Stomach smooth muscle (tissue), 2 donors: Measurements from ENCODE around the gene PDE1C.

Source experiments
- H3K27ac ChIP-seq: one replicate; pipeline ENCODE4 v1.7.0; 2013; ENCODE audit warnings: mild to moderate bottlenecking, low read length, inconsistent platforms
- H3K27me3 ChIP-seq, 2 donors: one replicate each; pipeline ENCODE4 v1.7.0; 2013; ENCODE audit warnings: low read length in 2 of 2; ENCODE audit not compliant: insufficient read depth in 2 of 2, control insufficient read depth in 1 of 2
- H3K36me3 ChIP-seq, 2 donors: one replicate each; pipeline ENCODE4 v1.7.0; 2013; ENCODE audit warnings: low read length in 2 of 2; ENCODE audit not compliant: control insufficient read depth in 2 of 2, insufficient read depth in 2 of 2
- H3K4me1 ChIP-seq: one replicate; pipeline ENCODE4 v1.7.0; 2013; ENCODE audit warnings: low read length; ENCODE audit not compliant: control insufficient read depth, insufficient read depth
- H3K4me3 ChIP-seq, 2 donors: one replicate each; pipeline ENCODE4 v1.7.0; 2013; ENCODE audit warnings: low read length in 2 of 2
- H3K9ac ChIP-seq, 2 donors: one replicate each; pipeline ENCODE4 v1.7.0; 2013; ENCODE audit warnings: low read length in 2 of 2, mild to moderate bottlenecking in 1 of 2
- H3K9me3 ChIP-seq, 2 donors: one replicate each; pipeline ENCODE4 v1.7.0; 2013; ENCODE audit warnings: low read length in 2 of 2; ENCODE audit not compliant: control insufficient read depth in 2 of 2
- donor health status: healthy.
- donor health status: Pancreatic carcinoma.

The PDE1C gene

DNA sequence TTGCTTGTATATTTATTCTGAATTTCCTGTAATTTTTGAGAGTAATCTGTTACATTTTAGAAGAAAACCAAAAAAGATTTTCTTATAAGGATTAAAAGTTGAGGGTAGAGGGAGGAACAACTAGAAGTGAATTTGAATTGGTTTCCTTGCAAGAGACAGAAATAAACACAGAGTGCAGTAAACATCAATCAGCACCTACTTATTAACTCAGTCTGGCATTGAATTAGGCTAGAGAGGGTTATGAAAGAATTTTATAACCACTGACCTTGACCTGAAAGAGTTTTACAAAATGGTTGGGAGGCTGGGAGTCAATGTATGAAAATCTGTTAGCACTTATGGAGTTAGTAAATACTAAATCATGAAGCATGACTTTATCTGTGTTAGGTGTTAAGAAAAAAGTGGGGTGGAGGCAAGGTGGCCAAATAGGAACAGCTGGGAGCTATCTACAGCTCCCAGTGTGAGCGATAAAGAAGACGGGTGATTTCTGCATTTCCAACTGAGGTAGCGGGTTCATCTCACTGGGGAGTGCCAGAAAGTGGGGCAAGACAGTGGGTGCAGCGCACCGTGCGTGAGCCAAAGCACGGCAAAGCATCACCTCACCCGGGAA, 106.5 kb downstream of the PDE1C start:
- Histone ChIP-seq H3K27me3 (no peaks in the 10 kb centered on the region), H3K4me3 (no peak overlapping the region), H3K9me3 (no peaks in the 10 kb centered on the region), H3K27ac (no peak overlapping the region), H3K4me1 (peaks cover 4% of the 10 kb centered on the region), H3K36me3 (no peaks in the 10 kb centered on the region), H3K9ac (no peak overlapping the region)

- H3K4me1 ChIP-seq: peaks cover 4% of the 10 kb centered on the region
- no peak overlapping the region for H3K27ac ChIP-seq
- no peak overlapping the region for H3K4me3 ChIP-seq
- no peak overlapping the region for H3K9ac ChIP-seq
- H3K36me3 ChIP-seq: no peaks in the 10 kb centered on the region
- no peaks in the 10 kb centered on the region for H3K27me3 ChIP-seq
- H3K9me3 ChIP-seq: no peaks in the 10 kb centered on the region
Measured at GRCh38 chr7:31962246-31962645, 108.0 kb downstream of the PDE1C start.

DNA sequence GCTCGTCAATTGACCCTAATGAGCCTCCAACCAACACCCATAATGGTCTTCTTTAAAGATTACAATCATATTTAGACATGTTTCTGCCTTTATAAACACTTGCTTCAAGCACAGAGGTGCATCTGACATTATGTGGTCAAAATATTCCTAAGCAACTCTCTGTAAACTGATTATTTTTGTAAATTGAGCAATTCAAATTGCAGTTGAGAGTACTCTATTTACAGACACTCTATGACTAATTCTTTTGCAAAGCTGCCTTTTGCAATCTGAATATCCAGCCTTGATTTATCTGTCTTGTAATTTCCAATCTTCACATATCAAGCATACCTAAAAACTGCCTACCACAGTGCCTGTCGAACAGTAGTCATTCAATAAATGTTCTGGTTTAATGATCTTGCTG, 112.0 kb downstream of the PDE1C start:
- Histone ChIP-seq H3K27me3 (no peaks in the 10 kb centered on the region), H3K9me3 (no peaks in the 10 kb centered on the region), H3K4me1 (no peaks in the 10 kb centered on the region), H3K36me3 (no peaks in the 10 kb centered on the region), H3K9ac (no peak overlapping the region), H3K27ac (no peak overlapping the region), H3K4me3 (no peak overlapping the region)

DNA sequence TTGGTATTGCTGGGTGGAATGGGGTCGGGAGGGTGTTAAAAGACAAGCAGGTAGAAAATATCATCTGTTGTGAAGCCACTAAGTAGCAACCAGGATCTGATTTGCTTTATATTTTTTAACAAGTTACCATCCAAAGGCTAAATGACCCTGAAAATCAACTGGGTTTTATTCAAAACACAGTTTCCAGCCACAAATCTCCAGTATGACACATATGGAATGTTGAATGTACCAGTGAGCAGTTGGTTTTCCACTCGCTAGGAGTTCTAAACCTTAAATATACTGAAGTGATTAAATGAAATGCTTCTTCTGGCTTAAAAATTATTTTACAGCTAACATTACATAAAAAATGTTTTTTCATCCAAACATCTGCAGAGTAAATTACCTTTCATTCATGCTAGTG, 112.5 kb downstream of the PDE1C start:
- Histone ChIP-seq H3K4me3 (no peak overlapping the region), H3K27ac (no peak overlapping the region), H3K27me3 (no peaks in the 10 kb centered on the region), H3K9me3 (no peaks in the 10 kb centered on the region), H3K9ac (no peak overlapping the region), H3K4me1 (no peaks in the 10 kb centered on the region), H3K36me3 (no peaks in the 10 kb centered on the region)

DNA sequence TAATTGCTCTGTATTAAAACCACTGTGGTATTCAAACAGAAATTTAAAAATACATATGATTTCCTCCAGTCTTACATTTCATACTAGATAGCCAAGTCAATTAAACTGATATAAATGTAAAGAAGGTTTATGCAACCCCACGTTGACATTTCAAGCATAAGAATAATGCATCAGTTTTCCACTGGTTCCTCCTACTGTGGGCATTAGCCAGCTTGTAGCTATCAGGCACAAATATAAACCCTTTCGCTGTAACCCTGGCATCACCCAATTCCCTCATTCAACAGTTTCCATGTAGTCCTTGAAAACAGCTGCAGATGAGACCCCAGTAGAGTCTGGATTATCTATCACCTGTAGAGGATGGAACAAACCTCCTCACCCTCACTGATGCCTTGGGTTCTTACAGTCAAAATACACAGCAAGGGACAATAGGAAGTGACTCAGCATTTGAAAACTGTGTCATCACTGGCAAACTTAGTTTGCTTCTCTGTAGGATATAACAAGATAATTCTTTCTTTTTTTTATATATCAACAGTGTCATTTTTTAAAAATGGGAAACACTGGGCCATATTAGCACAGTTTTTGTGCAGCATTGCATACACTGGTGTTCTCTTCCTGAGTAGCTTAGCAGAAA, 113.0 kb downstream of the PDE1C start:
- H3K9ac ChIP-seq: no peak overlapping the region
- no peaks in the 10 kb centered on the region for H3K9me3 ChIP-seq
- no peak overlapping the region for H3K27ac ChIP-seq
- H3K36me3 ChIP-seq: no peaks in the 10 kb centered on the region
- H3K27me3 ChIP-seq: no peaks in the 10 kb centered on the region
- H3K4me3 ChIP-seq: no peak overlapping the region
- H3K4me1 ChIP-seq: no peaks in the 10 kb centered on the region

DNA sequence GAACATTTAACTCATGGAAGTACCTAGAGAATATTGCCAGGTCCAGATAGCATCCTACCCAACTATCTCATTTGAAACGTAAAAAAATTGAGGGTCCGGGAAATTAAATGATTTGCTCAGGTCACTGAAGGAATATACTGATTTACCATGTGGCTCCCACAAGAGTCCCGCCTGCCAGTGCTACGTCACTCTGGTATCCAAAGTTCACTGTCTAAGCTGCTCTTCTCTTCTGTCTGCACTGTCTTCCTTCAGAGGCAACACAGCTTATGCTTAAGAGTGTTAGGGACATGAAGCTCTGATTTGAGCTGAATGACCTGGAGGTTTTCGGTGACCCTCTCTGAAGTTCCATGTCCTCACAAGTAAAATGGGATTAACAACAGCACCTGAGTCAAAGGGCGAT, 114.6 kb downstream of the PDE1C start:
- Histone ChIP-seq H3K9me3 (no peaks in the 10 kb centered on the region), H3K27ac (no peak overlapping the region), H3K36me3 (no peaks in the 10 kb centered on the region), H3K27me3 (no peaks in the 10 kb centered on the region), H3K9ac (no peak overlapping the region), H3K4me1 (no peaks in the 10 kb centered on the region), H3K4me3 (no peak overlapping the region)

- Histone ChIP-seq H3K9me3 (no peaks in the 10 kb centered on the region), H3K9ac (no peak overlapping the region), H3K27ac (no peak overlapping the region), H3K4me3 (no peak overlapping the region), H3K4me1 (no peaks in the 10 kb centered on the region), H3K36me3 (no peaks in the 10 kb centered on the region), H3K27me3 (no peaks in the 10 kb centered on the region)
Measured at GRCh38 chr7:31955021-31955420, 115.2 kb downstream of the PDE1C start.

DNA sequence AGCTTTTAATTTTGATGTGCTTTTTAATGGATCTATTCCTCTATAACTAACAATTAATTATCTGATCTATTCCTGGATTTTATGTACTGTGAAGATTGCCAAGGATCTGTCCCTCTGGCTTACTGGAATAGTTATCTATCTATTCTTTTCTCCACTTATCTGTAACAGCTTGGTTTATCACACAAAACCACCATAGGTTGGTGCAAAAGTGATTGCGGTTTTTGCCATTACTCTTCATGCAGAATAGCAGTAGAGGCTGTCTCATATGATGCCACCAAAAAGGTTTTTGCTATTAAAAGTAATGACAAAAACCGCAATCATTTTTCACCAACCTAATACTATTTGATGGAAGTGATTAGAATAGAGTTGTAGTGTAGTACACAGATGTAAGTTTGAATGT, 115.7 kb downstream of the PDE1C start:
- Histone ChIP-seq H3K27me3 (no peaks in the 10 kb centered on the region), H3K27ac (no peak overlapping the region), H3K9me3 (no peaks in the 10 kb centered on the region), H3K4me1 (no peaks in the 10 kb centered on the region), H3K9ac (no peak overlapping the region), H3K4me3 (no peak overlapping the region), H3K36me3 (no peaks in the 10 kb centered on the region)

- no peak overlapping the region for H3K4me3 ChIP-seq
- no peaks in the 10 kb centered on the region for H3K27me3 ChIP-seq
- H3K36me3 ChIP-seq: no peaks in the 10 kb centered on the region
- no peaks in the 10 kb centered on the region for H3K9me3 ChIP-seq
- no peak overlapping the region for H3K9ac ChIP-seq
- H3K27ac ChIP-seq: no peak overlapping the region
- H3K4me1 ChIP-seq: no peaks in the 10 kb centered on the region
Measured at GRCh38 chr7:31953432-31953831, 116.8 kb downstream of the PDE1C start.

- H3K9me3 ChIP-seq: peaks cover 0 to 6% of the 10 kb centered on the region in 2 donors
- no peaks in the 10 kb centered on the region for H3K27me3 ChIP-seq
- no peaks in the 10 kb centered on the region for H3K4me1 ChIP-seq
- no peak overlapping the region for H3K9ac ChIP-seq
- H3K4me3 ChIP-seq: no peak overlapping the region
- no peak overlapping the region for H3K27ac ChIP-seq
- H3K36me3 ChIP-seq: no peaks in the 10 kb centered on the region
Measured at GRCh38 chr7:31950091-31950755, 120.0 kb downstream of the PDE1C start.

- no peak overlapping the region for H3K27ac ChIP-seq
Measured at GRCh38 chr7:31948029-31948428, 122.2 kb downstream of the PDE1C start.

More at GRCh38 chr7:31948029-31948428, 122.2 kb downstream of the PDE1C start:
- H3K9ac ChIP-seq: peak overlapping the region in 1 of 2 donors; percentile 14
- no peaks in the 10 kb centered on the region for H3K36me3 ChIP-seq
- peaks cover 0 to 6% of the 10 kb centered on the region in 2 donors for H3K9me3 ChIP-seq
- no peaks in the 10 kb centered on the region for H3K27me3 ChIP-seq
- no peak overlapping the region for H3K4me3 ChIP-seq
- no peaks in the 10 kb centered on the region for H3K4me1 ChIP-seq
